Endodermal cell (in vitro differentiated cells): ENCODE data around the gene VASP. TPM values are rescaled to one million over a fixed set of nuclear protein-coding genes. Genes with fewer than 3 reads are reported as not detected.

Experiments
- DNase-seq: peaks from one replicate; pipeline ENCODE4 v3.0.0-alpha.2; 2017
- H3K27ac ChIP-seq: 2 replicates; pipeline ENCODE4 v1.5.1; 2013; ENCODE audit warnings: mild to moderate bottlenecking, low read depth, low read length, moderate library complexity
- H3K27me3 ChIP-seq: 2 replicates; pipeline ENCODE4 v1.6.1; 2013; ENCODE audit warnings: mild to moderate bottlenecking, low read length, moderate library complexity; ENCODE audit not compliant: insufficient read depth, control insufficient read depth, poor library complexity, severe bottlenecking
- H3K36me3 ChIP-seq: 2 replicates; pipeline ENCODE4 v1.7.0; 2013; ENCODE audit warnings: mild to moderate bottlenecking, low read length, moderate library complexity; ENCODE audit not compliant: control insufficient read depth, insufficient read depth
- H3K4me1 ChIP-seq: one replicate; pipeline ENCODE4 v1.7.0; 2013; ENCODE audit warnings: low read length; ENCODE audit not compliant: control insufficient read depth, insufficient read depth
- H3K4me3 ChIP-seq: 2 replicates; pipeline ENCODE4 v1.5.1; 2013; ENCODE audit warnings: mild to moderate bottlenecking, low read length, moderate library complexity
- H3K9ac ChIP-seq: 2 replicates; pipeline ENCODE4 v1.6.1; 2013; ENCODE audit warnings: mild to moderate bottlenecking, low read length, moderate library complexity; ENCODE audit not compliant: poor library complexity, severe bottlenecking; ENCODE audit errors: extremely low read depth
- H3K9me3 ChIP-seq: 2 replicates; pipeline ENCODE4 v1.6.1; 2013; ENCODE audit warnings: mild to moderate bottlenecking, low read length, moderate library complexity; ENCODE audit not compliant: control insufficient read depth
- H3K27ac Mint-ChIP-seq: 2 replicates; pipeline ENCODE4 v1.8.0; 2020; ENCODE audit warnings: mixed read lengths
- H3K27me3 Mint-ChIP-seq: 2 replicates; pipeline ENCODE4 v1.8.0; 2021; ENCODE audit warnings: mild to moderate bottlenecking, mixed read lengths; ENCODE audit not compliant: insufficient read depth
- H3K36me3 Mint-ChIP-seq: 2 replicates; pipeline ENCODE4 v1.8.0; 2020; ENCODE audit warnings: low read depth, mixed read lengths
- H3K4me1 Mint-ChIP-seq: 2 replicates; pipeline ENCODE4 v1.8.0; 2020; ENCODE audit warnings: mixed read lengths
- H3K4me3 Mint-ChIP-seq: 2 replicates; pipeline ENCODE4 v1.8.0; 2020; ENCODE audit warnings: mild to moderate bottlenecking, moderate library complexity, mixed read lengths
- H3K9me3 Mint-ChIP-seq: 2 replicates; pipeline ENCODE4 v1.8.0; 2020; ENCODE audit warnings: mild to moderate bottlenecking, mixed read lengths
- WGBS, 2 experiments: methylation state at CpG; one replicate each; pipeline versions ENCODE4 v1.1.5 to v1.1.7; 2013; ENCODE audit warnings: missing lambda C conversion rate in 2 of 2, mixed read lengths in 1 of 2; ENCODE audit not compliant: insufficient coverage in 1 of 2, insufficient read length in 1 of 2; 5-methylcytosine and 5-hydroxymethylcytosine counted together
- total RNA-seq, 2 donors: library from RNA; stranded (reverse); fragmentation: NEBNext Ultra II Directional in 1 of 2; extraction: Animal tissue kit (Norgen Biotek cat#: 25700) in 1 of 2; gene quantifications; 2 replicates in 1 of 2; 3 replicates in 1 of 2; pipeline ENCODE4 v1.2.1, GENCODE V29; 2021
- TF ChIP-seq, protein P1 (sequence below): fragments of 200-600 bp; sonication (generic); conservative IDR thresholded peaks from 2 replicates; pipeline ENCODE4 v1.5.0; 2021; ENCODE audit warnings: antibody characterized with exemption, mild to moderate bottlenecking

Gene VASP
- total RNA-seq, 2 donors from 2014 or later = 134 to 144 TPM

DNA sequence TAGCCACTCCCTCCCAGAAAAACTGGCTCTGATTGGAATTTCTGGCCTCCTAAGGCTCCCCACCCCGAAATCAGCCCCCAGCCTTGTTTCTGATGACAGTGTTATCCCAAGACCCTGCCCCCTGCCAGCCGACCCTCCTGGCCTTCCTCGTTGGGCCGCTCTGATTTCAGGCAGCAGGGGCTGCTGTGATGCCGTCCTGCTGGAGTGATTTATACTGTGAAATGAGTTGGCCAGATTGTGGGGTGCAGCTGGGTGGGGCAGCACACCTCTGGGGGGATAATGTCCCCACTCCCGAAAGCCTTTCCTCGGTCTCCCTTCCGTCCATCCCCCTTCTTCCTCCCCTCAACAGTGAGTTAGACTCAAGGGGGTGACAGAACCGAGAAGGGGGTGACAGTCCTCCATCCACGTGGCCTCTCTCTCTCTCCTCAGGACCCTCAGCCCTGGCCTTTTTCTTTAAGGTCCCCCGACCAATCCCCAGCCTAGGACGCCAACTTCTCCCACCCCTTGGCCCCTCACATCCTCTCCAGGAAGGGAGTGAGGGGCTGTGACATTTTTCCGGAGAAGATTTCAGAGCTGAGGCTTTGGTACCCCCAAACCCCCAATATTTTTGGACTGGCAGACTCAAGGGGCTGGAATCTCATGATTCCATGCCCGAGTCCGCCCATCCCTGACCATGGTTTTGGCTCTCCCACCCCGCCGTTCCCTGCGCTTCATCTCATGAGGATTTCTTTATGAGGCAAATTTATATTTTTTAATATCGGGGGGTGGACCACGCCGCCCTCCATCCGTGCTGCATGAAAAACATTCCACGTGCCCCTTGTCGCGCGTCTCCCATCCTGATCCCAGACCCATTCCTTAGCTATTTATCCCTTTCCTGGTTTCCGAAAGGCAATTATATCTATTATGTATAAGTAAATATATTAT lies 33.3 kb upstream of the VASP start:
- Histone ChIP-seq H3K36me3 (no peaks in the 10 kb centered on the region), H3K27me3 (peaks cover 13% of the 10 kb centered on the region), H3K4me1 (no peaks in the 10 kb centered on the region), H3K9me3 (no peaks in the 10 kb centered on the region), H3K9ac (no peak overlapping the region), H3K4me3 (no peak overlapping the region), H3K27ac (no peak overlapping the region)
- Mint-ChIP-seq H3K9me3 (no peaks in the 10 kb centered on the region), H3K27ac (peak overlapping the region; percentile 66), H3K36me3 (no peaks in the 10 kb centered on the region), H3K27me3 (peaks cover 10% of the 10 kb centered on the region), H3K4me3 (no peak overlapping the region), H3K4me1 (peaks cover 17% of the 10 kb centered on the region)
- WGBS, 2 experiments = 84 to 95% methylated on average over 8 to 26 of the region's 27 CpGs
- TF ChIP-seq, protein P1, sequence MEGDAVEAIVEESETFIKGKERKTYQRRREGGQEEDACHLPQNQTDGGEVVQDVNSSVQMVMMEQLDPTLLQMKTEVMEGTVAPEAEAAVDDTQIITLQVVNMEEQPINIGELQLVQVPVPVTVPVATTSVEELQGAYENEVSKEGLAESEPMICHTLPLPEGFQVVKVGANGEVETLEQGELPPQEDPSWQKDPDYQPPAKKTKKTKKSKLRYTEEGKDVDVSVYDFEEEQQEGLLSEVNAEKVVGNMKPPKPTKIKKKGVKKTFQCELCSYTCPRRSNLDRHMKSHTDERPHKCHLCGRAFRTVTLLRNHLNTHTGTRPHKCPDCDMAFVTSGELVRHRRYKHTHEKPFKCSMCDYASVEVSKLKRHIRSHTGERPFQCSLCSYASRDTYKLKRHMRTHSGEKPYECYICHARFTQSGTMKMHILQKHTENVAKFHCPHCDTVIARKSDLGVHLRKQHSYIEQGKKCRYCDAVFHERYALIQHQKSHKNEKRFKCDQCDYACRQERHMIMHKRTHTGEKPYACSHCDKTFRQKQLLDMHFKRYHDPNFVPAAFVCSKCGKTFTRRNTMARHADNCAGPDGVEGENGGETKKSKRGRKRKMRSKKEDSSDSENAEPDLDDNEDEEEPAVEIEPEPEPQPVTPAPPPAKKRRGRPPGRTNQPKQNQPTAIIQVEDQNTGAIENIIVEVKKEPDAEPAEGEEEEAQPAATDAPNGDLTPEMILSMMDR = no peak
- no peak for DNase-seq

GRCh38 chr19:45474606-45475521 lies 32.4 kb upstream of the VASP start:
- H3K4me1 Mint-ChIP-seq = peaks cover 17% of the 10 kb centered on the region
- peaks cover 10% of the 10 kb centered on the region for H3K27me3 Mint-ChIP-seq
- H3K27ac Mint-ChIP-seq = no peak overlapping the region
- H3K27ac ChIP-seq = no peak overlapping the region
- no peak overlapping the region for H3K4me3 ChIP-seq
- WGBS, 2 experiments = 82 to 92% methylated on average over 15 to 26 of the region's 28 CpGs
- no peak overlapping the region for H3K4me3 Mint-ChIP-seq
- TF ChIP-seq, protein P1 = no peak
- peaks cover 13% of the 10 kb centered on the region for H3K27me3 ChIP-seq
- H3K36me3 Mint-ChIP-seq = no peaks in the 10 kb centered on the region
- DNase-seq = no peak
- H3K9me3 Mint-ChIP-seq = no peaks in the 10 kb centered on the region
- no peaks in the 10 kb centered on the region for H3K4me1 ChIP-seq
- H3K9ac ChIP-seq = no peak overlapping the region
- no peaks in the 10 kb centered on the region for H3K9me3 ChIP-seq
- H3K36me3 ChIP-seq = no peaks in the 10 kb centered on the region

GRCh38 chr19:45475537-45476291 lies 31.6 kb upstream of the VASP start:
- peaks cover 10% of the 10 kb centered on the region for H3K27me3 Mint-ChIP-seq
- no peaks in the 10 kb centered on the region for H3K36me3 Mint-ChIP-seq
- Histone ChIP-seq H3K36me3 (no peaks in the 10 kb centered on the region), H3K9ac (no peak overlapping the region), H3K27me3 (peaks cover 13% of the 10 kb centered on the region), H3K9me3 (no peaks in the 10 kb centered on the region), H3K4me1 (no peaks in the 10 kb centered on the region), H3K4me3 (no peak overlapping the region), H3K27ac (no peak overlapping the region)
- H3K4me3 Mint-ChIP-seq = no peak overlapping the region
- H3K27ac Mint-ChIP-seq = no peak overlapping the region
- TF ChIP-seq, protein P1 = no peak
- no peaks in the 10 kb centered on the region for H3K9me3 Mint-ChIP-seq
- no peak for DNase-seq
- H3K4me1 Mint-ChIP-seq = peaks cover 17% of the 10 kb centered on the region
- 71 to 86% methylated on average over 1 to 6 of the region's 6 CpGs for WGBS, 2 experiments
